ENCODE data around the gene ZBTB38.

GRCh38 chr3:141341536-141341935, 26.8 kb upstream of the ZBTB38 start:
- no peak for TF ChIP-seq CTCF (IDR thresholded peaks at IDR 0.05 in 4 of 5, conservative IDR thresholded peaks at IDR 0.05 in 1 of 5)
- TF ChIP-seq POLR2A (IDR thresholded peaks at IDR 0.05) = no peak
